Stimulated activated CD4-positive, alpha-beta T cell treated with anti-CD3 and anti-CD28 coated beads, Interleukin-2, amount 100 ng/mL, for 24 hours (primary cell): ENCODE measurements around the gene DNAJC3.
"Not testable (repeated sequence)": the region's sequence is repeated elsewhere in the genome, so short reads cannot be mapped to it uniquely, and the experiment has no call there.

Experiments used
- DNase-seq, 2 donors: peaks; one replicate each; pipeline ENCODE4 v3.0.0-alpha.2; 2020

Gene DNAJC3

DNA sequence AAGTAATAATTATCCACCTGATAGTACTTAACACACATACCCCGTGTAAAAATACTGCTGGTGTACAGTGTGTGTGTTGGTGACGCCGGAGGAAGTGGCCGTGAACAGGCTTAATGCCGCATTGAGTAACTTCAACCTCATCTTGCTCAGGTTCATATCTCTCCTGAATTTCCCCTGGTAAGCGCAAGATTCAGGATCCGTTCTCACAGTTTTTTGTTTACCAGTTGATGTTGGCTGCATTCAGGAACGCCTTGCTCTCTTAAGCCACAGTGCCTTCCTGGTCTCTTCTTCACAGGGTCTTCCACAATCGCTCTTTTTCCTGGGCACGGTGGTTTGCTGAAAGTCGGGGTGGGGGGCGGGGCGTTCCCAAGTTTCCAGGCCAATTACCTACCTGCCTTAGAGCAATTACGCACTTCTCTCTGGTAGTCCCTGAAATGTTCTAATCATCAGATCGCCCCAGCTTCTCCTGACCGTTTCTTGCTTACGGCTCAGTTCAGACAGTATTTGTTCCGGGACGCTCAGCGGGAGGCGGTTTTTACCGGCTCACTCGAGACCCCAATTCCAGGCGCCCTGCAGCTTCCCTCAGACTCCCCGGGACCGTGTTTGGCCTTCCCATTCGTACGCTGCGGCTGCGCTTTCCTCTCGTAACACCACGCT, 706 bp upstream of the DNAJC3 start:
- peak; percentile 16 to 28 for DNase-seq

DNA sequence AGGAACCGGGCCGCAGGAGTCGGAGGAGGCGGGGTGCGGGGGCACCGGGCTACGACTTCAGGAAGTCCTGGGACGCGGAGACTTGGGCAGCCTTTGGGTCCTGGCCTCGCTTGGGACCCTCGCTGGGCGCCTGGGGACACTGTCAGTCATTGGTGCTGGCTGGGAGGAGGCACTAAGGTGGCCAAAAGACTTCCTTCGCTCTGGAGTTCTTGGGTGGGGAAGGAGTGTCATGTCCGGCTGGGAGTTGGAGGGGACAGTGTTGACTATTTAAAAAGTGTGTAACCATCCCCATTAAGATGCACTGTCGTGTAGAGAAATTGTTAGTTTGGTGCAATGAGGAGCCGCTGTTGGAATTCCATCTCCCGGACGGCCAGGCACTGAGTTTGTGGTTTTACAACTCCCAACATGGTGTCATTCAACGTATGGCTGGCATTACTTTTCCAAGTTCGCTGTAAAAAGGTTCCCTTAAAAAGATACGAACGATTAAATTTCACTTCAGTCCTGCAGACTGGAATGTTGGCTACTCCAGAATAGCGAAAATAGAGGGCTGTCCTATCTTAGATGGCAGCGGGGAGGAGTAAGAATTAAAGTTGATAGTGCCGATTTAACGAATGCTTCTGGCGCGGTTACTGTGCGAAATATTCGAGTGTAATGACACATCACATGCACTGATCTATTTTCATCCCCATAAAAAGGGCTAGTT, 776 bp downstream of the DNAJC3 start:
- peak in 1 of 2 donors; percentile 6 for DNase-seq

DNA sequence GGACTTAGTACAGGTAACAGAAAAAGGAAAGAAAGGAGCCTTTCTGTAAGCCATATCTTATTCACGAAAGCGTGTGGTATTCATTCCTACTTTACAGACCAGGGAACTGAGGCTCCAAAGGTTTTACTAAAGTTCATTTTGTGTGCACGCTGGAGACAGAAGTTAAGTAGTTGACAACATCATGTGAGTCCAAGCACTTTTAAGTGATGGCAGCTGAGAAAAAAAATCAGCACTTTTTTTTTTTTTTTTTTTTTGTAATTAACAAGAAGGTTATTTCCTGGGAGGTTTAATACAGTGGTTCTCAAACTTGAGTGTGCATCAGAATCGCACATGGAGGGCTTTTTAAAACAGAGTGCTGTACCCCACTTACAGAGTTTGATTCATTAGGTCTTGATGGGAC, 2.0 kb downstream of the DNAJC3 start:
- no peak for DNase-seq

DNA sequence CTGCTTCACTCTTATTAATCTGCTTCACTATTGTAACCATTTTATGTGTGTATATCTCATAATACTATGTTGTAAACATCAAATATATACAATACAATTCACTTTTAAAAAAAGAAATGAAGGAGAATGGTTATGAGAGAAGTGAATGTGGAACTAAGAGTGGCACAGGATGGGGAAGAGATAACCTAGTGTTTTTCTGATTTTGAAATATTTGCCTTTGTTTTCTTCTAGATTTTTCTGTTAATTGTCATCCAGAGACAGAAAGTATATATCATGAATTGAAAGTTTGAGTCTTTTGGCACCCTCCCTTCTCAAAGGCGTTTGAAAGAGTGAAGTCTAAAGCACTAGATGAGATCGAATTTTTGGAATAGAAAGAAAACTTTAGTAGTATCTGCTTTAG, 2.8 kb downstream of the DNAJC3 start:
- no peak for DNase-seq

DNA sequence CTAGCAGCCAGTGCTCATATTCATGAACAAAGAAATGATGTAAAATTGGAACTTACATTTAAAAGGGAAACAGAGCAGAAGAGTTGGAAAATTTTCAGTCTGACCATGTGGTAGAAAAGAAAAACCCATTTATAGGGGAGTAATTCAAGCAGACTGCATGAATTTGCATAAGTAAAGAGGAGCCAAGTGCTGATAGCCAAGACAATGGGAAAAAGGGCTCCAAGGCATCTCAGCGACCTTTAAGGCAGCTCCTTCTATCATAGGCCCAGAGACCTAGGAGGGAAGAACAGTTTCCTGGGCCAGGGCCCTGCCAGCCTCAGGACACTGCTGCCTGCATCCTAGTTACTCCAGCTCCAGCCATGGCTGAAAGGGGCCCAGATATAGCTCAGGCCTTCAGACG, 7.5 kb downstream of the DNAJC3 start:
- no peak for DNase-seq

DNA sequence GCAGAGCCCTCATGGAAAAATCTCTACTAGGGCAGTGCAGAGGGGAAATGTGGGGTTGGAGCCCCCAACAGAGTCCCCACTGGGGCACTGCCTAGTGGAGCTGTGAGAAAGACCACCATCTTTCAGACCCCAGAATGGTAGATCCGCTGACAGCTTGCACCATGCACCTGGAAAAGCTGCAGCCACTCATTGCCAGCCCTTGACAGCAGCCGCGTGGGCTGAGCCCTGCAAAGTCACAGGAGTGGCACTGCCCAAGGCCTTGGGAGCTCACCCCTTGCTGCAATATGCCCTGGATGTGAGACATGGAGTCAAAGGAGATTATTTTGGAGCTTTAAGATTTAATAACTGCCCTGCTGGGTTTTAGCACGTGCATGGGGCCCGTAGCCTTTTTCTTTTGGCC, 8.0 kb downstream of the DNAJC3 start:
- DNase-seq, result not testable (repeated sequence)

DNA sequence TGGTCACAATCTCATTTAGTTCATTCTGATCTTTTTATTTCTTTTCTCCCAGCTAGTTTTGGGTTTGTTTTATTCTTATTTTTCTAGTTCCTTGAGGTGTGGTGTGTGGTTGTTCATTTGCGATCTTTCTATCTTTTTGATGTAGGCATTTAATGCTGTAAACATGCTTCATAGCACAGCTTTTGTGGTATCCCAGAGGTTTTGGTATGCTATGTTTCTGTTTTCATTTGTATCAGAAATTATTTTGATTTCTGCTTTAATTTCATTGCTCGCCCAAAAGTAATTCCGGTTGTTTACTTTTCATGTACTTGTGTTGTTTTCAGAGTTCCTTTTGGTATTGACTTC, 12.6 kb downstream of the DNAJC3 start:
- DNase-seq, result no peak

DNA sequence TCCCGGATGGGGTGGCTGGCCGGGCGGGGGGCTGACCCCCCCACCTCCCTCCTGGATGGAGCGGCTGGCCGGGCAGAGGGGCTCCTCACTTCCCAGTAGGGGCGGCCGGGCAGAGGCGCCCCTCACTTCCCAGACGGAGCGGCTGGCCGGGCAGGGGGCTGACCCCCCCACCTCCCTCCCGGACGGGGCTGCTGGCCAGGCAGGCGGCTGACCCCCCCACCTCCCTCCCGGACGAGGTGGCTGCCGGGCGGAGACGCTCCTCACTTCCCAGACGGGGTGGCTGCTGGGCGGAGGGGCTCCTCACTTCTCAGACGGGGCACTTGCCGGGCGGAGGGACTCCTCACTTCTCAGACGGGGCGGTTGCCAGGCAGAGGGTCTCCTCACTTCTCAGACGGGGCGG, 14.0 kb downstream of the DNAJC3 start:
- DNase-seq, result not testable (repeated sequence)

DNA sequence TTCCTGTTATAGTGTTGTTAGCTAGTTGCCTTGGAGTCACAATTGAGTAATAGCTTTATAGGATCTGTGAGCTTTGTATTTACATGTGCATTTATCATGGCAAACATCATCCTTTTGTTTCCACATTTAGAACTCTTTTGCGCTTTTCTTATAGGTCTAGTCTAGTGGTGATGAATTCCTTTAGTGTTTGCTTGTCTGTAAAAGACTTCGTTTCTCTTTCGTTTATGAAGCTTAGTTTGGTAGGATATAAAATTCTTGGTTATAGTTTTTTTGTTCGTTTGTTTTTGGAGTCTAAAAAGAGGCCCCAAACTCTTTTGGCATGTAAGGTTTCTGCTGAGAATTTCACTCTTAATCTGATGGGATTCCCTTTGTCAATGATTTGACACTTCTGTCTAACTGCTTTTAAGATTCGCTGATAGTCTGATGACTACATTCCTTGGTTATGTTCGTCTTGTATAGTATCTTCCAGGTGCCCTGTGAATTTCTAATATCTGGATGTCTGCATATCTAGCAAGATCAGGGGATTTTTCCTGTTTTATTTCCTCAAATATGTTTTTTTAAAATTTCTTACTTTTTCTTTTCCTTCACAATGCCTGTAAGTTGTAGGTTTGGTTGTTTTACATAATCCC, 20.2 kb downstream of the DNAJC3 start:
- DNase-seq, result no peak

DNA sequence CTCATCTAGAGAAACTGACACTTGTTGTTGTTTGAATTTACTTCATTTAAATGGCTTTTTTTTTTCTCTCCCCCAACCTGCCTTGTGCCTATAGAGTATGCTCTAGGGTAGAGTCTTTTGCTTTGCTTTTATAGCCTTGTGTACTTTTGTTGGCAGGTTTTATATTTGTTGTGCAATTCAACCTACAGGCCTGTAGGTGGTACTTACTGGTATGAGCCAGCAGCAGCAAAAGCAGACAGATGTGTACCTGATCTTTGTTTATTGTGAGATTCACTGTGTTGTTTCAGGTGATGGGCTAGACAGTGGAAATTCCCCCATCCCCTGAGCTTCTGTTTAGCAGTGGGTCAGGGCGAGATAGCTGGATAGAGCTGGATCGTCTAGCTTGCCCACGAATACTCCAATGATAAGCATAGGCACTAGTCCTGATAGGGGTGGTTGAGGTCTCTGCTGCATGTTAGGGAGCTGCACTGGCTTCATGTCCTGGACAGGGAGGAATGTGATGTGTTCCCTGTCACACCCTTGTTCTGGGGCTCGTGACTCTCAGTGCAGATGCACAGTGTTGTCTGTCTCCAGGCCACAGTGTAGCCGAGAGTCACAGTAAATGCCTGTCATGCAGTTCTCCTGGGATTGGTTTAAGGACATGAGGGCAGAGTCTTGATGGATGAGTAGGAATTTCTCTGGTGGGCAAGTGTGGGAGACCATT, 21.3 kb downstream of the DNAJC3 start:
- DNase-seq, result no peak

DNA sequence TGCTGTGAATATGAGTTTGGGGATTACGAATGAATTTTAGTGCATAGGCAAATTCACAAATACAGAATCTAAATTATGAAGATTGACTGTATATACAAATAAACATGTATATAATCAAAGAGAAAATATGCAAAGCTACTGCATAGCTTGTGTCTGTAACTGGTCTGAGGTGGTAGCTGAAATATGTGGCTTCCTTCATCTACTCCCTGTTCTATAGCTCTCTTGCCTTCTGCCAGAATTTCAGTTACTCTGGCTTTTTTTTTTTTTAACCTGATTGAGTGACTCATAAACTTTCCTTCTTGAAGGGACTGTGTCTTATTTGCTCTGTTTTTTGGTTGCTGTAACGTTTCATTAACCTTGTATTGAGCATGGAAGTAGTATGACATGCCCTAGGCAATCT, 26.6 kb downstream of the DNAJC3 start:
- no peak for DNase-seq

DNA sequence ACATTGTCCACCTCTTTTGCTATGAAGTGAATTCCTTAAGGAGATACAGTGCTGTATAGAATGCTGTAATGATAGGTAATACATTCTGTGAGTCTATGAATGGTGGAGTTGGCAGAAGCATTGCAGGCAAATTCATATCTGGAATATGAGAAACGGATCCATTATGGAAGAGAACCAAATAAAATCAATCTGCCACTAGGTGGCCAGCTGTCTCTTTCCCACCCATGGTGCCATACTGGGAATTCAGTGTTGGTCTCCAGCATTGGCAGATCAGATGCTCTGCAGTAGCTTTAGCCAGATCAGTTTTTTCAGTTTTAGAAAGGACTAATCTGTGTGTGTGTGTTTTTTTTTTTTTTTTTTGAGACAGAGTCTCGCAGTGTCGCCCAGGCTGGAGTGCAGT, 27.6 kb downstream of the DNAJC3 start:
- no peak for DNase-seq

DNA sequence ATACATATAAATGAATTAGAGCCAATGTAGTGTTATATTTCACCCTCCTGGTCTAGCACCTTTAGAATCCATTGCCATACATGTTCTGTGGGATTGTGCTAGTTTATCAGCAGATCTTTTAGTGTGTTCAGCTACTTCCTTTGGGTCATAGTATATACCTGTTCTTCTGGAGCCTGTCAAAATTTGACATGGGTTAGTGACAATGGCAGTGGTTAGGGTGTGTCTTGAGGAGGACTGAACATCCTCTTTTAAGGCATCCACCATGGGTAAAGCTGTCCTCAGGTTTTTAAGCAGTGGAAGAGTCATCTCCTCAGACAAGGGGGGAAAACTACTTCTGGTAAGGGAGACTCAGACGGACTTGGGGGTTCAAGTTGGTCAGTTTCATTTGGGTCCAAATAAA, 29.4 kb downstream of the DNAJC3 start:
- DNase-seq, result no peak

DNA sequence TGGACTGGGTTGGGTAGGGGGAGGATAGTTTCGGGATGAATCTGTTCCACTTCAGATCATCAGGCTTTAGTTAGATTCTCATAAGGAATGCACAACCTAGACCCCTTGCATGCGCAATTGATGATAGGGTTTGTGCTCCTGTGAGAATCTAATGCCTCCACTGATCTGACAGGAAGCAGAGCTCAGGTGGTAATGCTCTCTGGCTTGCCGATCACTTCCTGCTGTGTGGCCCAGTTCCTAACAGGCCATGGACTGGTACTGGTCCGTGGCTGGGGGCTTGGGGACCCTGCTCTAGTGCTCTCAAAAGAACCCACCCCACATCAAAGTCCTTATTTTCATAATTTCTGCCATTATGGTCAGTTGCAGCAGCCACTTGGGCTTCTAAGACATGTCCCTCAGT, 30.1 kb downstream of the DNAJC3 start:
- no peak for DNase-seq

DNA sequence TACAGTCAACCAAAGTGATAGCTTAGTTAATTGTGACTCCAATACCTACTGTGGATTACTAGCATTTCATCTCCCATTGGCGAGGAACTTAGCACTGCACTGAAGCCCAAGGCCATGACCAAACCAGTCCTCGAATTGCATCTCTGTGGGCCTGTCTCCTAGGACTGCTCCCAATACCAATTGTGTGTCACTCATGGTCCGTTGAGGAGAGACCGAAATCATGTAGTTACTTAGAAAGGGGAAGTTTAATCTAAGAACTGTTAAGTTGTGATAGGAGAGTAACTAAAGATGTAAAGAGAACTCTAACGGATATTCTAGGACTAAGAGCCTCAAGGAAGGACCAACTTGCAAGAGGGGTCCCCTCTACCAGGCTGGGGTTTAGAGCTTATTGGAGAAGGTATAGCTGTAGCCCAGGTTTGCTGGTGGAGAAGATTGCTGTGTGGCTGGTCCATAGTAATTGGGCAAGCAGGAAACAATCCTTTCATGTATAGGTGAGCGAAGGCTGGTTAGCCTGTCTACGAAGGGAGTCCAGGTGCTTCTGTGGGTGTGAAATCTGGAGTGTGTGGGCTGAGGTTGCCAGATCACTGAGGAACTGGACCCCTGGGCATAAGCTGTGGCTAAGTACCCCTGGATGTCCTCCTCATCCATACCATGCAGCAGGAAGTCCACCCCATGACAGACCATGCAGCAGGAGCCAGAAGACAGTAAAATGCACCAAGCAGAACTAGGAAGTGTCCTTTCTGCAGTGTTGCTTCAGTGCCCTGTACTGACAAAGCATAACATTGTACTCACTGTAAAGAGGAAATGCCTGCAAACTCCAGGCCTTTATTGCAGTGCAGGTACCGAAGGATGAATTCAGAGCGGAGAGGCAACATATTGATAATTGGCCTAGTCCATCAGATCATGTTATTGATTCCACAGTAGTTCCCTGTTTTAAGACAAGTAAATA, 30.8 kb downstream of the DNAJC3 start:
- no peak for DNase-seq

DNA sequence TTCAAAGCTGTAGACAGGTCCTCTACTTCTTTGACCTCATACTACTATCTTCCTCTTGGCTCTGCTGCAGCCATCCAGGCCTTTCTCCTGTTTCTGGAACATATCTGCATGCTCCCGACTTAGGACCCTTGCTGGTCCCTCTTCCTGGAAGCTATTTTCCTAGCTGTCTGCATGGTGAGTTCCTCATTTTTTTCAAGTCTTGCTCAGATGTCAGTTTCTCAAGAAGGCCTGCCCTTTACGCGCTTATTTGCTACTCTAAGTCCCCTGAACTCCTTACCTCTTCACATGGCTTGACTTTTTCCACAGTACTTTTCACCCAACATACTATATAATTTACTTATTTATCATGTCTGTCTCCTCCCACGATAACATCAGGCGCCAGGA, 31.4 kb downstream of the DNAJC3 start:
- no peak for DNase-seq

DNA sequence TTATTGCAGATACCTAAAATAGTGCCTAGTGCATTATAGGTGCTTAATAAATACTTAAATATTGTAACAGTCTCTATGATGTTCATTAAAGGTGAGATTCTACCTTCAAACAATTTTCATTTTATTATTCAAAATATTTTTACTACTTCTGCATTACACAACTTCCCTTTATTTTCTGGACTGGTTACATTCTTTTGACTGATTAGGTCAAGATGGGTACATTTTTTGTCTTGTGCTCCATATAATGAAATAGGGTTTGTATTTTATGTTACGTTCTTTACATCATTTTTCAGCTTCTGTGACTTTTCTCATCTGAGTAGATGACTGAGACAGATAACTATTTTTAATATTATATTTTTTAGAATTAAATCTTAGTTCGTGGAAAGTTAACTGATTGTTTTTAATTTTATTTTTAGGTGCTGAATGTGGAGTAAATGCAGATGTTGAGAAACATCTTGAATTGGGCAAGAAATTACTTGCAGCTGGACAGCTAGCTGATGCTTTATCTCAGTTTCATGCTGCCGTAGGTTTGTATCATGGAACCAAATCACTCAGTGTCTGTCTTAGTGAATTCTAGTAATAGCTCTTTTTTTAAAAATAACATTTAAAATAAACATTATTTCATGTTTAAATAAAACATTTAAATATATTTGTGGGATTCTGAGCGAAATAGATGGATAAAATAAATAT, 32.0 kb downstream of the DNAJC3 start:
- no peak for DNase-seq

DNA sequence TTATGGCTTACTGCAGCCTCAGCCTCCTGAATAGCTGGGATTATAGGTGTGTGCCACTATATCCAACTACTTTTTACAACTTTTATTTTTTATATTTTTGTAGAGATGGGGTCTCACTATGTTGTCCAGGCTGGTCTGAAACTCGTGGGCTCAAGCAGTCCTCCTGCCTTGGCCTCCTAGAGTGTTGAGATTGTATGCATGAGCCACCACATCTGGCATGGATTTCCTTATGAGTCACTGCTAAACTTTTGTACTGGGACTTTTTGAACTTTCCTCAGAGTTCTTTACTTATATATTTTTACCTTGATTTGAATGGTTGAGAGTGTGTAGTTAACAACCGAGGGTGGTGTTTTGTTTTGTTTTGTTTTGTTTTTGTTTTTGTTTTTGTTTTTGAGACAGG, 33.4 kb downstream of the DNAJC3 start:
- no peak for DNase-seq

DNA sequence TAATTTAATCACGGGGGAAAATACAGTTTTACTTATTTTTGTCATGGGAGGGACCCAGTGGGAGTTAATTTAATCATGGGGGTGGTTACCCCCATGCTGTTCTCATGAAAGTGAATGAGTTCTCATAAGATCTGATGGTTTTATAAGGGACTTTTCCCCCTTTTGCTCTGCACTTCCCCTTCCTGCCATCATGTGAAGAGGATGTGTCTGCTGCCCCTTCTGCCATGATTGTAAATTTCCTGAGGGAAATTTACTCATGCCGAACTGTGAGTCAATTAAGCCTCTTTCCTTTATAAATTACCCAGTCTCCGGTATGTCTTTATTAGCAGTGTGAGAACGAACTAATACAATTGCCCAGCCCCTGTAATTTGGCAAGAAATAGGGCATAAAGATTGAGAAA, 35.9 kb downstream of the DNAJC3 start:
- not testable (repeated sequence) for DNase-seq

DNA sequence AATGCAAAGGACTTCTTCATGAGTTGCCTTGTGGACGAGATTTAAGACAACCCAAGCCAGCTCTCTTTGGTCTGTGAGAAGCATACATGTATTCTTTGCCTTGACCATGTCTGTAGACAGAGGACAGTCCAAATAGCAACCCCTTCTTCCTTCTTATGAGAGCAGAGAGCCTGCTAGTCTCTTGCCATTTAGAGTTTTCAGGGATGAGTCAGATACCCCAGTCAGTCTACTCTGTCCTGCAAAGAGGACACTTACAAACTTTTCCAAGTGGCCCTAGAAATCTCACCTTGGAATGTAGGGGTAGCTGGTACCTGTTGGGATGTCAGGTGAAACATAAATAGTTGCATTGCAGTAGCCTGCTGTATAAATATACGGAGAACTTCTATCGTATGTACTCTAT, 36.7 kb downstream of the DNAJC3 start:
- DNase-seq, result no peak

DNA sequence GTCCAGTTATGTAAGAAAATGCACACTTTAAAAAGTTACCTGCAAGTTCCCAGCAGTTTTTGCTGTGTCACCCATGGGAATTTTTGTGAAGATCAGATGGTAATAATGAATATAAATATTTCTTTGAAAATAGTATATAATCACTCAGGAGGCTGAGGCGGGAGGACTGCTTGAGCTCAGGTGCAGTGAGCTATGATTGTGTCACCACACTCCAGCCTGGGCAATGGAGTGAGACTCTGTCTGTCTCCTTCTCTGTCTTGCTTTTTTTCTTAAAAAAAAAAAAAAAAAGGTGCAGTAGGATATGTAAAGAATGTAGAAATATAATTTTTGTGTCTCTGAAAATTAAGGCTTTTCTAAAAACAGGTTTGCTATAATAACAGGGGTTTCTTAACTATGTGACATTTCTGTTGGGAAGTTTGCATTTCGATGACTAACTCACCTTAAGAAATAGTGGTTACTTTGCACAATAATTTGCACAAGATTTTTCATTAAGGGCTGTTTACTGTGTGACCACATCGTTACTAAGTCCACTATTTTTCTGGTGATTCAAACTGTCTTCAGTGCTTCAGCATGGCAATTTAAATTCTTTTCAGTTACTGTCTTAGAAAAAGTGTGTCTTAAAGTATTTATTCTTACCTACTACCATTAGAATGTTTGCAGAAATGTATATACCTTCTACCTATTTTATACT, 37.3 kb downstream of the DNAJC3 start:
- no peak for DNase-seq

DNA sequence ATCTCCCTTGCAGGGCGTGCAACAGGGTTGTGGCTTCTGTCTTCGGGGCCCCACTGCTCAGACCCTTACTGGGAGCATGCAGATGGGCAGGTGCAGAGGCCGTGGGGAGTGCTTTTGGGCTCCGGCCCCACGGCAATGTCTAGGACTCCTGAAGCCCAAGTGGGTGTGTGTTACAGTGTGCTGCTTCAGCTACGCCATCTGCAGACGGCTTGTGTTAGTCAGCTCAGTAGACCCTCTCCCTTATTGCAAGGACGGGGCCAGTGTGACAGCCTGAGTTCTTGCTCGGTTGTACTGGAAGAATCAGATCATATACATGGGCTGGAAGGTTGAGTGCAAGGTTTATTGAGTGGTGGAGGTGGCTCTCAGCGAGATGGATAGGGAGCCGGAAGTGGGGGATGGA, 39.3 kb downstream of the DNAJC3 start:
- no peak for DNase-seq
